Measurements from ENCODE around the gene EPM2A.

GRCh38 chr6:145668844-145669243, 66.5 kb downstream of the EPM2A start:
- TF ChIP-seq CTCF (IDR thresholded peaks at IDR 0.05) (no peak), POLR2A (IDR thresholded peaks at IDR 0.05) (no peak)
